Activated CD4-positive, alpha-beta T cell treated with anti-CD3 and anti-CD28 coated beads, Interleukin-2, amount 10 ng/mL, durations not matched to agents 24 days and 14 days (primary cell): ENCODE data around the gene COG4. TPM values are rescaled to one million over a fixed set of nuclear protein-coding genes. Genes with fewer than 3 reads are reported as not detected.

ENCODE experiments used
- DNase-seq: peaks from one replicate; pipeline ENCODE4 v3.0.0; 2022
- H3K27ac Mint-ChIP-seq: one replicate; pipeline ENCODE4 v1.8.0; 2022; ENCODE audit warnings: mild to moderate bottlenecking, mixed read lengths
- H3K27me3 Mint-ChIP-seq: one replicate; pipeline ENCODE4 v1.8.0; 2022; ENCODE audit warnings: mixed read lengths
- H3K36me3 Mint-ChIP-seq: one replicate; pipeline ENCODE4 v1.8.0; 2022; ENCODE audit warnings: low read depth, mild to moderate bottlenecking, mixed read lengths
- H3K4me1 Mint-ChIP-seq: one replicate; pipeline ENCODE4 v1.8.0; 2021; ENCODE audit warnings: mixed read lengths
- H3K4me3 Mint-ChIP-seq: one replicate; pipeline ENCODE4 v1.8.0; 2022; ENCODE audit warnings: mild to moderate bottlenecking, moderate library complexity, mixed read lengths
- H3K9me3 Mint-ChIP-seq: one replicate; pipeline ENCODE4 v1.8.0; 2021; ENCODE audit warnings: mixed read lengths
- intact Hi-C: fragments of 100-400 bp; cut with micrococcal nuclease; formaldehyde crosslinking; loops from one replicate; pipeline ENCODE4 v1.15.1; 2023
- total RNA-seq: library from RNA; stranded (reverse); gene quantifications from 2 replicates; pipeline ENCODE4 v1.2.3, GENCODE V29; 2022

The COG4 gene
- total RNA-seq, 1 donor from 2014 or later = 38.3 TPM

- peak overlapping the region; percentile 68 for H3K27ac Mint-ChIP-seq
- intact Hi-C loops = loop anchor here (10.0 kb wide), 1 partner anchor 266 kb away; the partner anchor contains the start of gene EXOSC6
- peaks cover 41% of the 10 kb centered on the region for H3K36me3 Mint-ChIP-seq
- peak overlapping the region; percentile 55 for H3K4me3 Mint-ChIP-seq
- H3K9me3 Mint-ChIP-seq = no peaks in the 10 kb centered on the region
- no peaks in the 10 kb centered on the region for H3K27me3 Mint-ChIP-seq
- peak; percentile 67 for DNase-seq
- H3K4me1 Mint-ChIP-seq = peaks cover 26% of the 10 kb centered on the region
These were observed 2.6 kb downstream of the COG4 start for GRCh38 chr16:70520612-70521297.

- peaks cover 47% of the 10 kb centered on the region for H3K36me3 Mint-ChIP-seq
- H3K27me3 Mint-ChIP-seq = no peaks in the 10 kb centered on the region
- H3K4me3 Mint-ChIP-seq = no peak overlapping the region
- H3K4me1 Mint-ChIP-seq = peaks cover 6% of the 10 kb centered on the region
- no peak overlapping the region for H3K27ac Mint-ChIP-seq
- DNase-seq = no peak
- H3K9me3 Mint-ChIP-seq = no peaks in the 10 kb centered on the region
- intact Hi-C loops = no loop called here
These were observed 10.9 kb downstream of the COG4 start for GRCh38 chr16:70512456-70512855.

DNA sequence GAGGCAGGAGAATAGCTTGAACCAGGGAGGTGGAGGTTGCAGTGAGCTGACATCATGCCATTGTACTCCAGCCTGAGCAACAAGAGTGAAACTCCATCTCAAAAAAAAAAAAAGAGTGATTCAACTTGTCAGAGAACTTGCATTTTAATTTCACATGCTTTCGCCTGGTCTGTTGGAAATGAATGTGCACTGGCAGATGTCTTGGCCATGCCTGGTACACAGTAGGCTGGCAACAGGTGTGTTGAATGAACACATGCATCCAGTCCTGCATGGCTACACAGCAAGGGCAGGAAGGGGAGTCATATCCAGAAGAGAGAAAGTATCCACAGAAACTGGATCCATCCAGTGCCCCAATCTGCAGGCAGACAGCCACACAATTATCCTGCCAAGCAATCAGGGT, 11.5 kb downstream of the COG4 start:
- Mint-ChIP-seq H3K9me3 (no peaks in the 10 kb centered on the region), H3K36me3 (peaks cover 47% of the 10 kb centered on the region), H3K27ac (no peak overlapping the region), H3K4me3 (no peak overlapping the region), H3K4me1 (peaks cover 6% of the 10 kb centered on the region), H3K27me3 (no peaks in the 10 kb centered on the region)
- intact Hi-C loops = no loop called here
- DNase-seq = no peak

- intact Hi-C loops = no loop called here
- H3K36me3 Mint-ChIP-seq = peaks cover 38% of the 10 kb centered on the region
- H3K27ac Mint-ChIP-seq = no peak overlapping the region
- H3K27me3 Mint-ChIP-seq = no peaks in the 10 kb centered on the region
- no peak for DNase-seq
- H3K4me1 Mint-ChIP-seq = peaks cover 6% of the 10 kb centered on the region
- no peaks in the 10 kb centered on the region for H3K9me3 Mint-ChIP-seq
- H3K4me3 Mint-ChIP-seq = no peak overlapping the region
These were observed 13.1 kb downstream of the COG4 start for GRCh38 chr16:70510216-70510615.

GRCh38 chr16:70508752-70509151, 14.6 kb downstream of the COG4 start:
- Mint-ChIP-seq H3K27ac (no peak overlapping the region), H3K4me3 (no peak overlapping the region), H3K9me3 (no peaks in the 10 kb centered on the region), H3K4me1 (peaks cover 6% of the 10 kb centered on the region), H3K27me3 (no peaks in the 10 kb centered on the region), H3K36me3 (peaks cover 33% of the 10 kb centered on the region)
- DNase-seq = no peak
- intact Hi-C loops = no loop called here

DNA sequence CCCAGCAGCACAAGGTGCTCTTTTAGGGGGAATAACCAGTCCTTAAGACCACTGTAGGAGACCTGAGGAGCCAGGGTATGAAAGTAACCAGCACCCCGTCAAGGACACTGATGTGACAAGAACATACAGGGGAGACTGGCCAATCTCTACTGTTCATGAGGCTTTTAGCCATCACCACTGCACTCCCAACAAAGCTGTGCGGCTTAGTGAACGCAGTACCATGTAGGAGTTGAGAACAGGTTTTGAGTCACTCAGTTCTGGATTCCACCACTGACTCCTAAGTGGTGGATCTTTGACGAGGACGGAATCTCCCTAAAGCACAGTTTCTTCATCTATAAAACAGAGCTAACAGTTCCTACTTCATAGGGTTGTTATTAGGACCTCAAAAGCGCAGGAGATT, 26.8 kb downstream of the COG4 start:
- peak; percentile 56 for DNase-seq
- intact Hi-C loops = loop anchor here (2.0 to 10.0 kb wide), 2 partner anchors 20 to 158 kb away; no protein-coding TSS in a partner anchor
- peaks cover 51% of the 10 kb centered on the region for H3K36me3 Mint-ChIP-seq

DNA sequence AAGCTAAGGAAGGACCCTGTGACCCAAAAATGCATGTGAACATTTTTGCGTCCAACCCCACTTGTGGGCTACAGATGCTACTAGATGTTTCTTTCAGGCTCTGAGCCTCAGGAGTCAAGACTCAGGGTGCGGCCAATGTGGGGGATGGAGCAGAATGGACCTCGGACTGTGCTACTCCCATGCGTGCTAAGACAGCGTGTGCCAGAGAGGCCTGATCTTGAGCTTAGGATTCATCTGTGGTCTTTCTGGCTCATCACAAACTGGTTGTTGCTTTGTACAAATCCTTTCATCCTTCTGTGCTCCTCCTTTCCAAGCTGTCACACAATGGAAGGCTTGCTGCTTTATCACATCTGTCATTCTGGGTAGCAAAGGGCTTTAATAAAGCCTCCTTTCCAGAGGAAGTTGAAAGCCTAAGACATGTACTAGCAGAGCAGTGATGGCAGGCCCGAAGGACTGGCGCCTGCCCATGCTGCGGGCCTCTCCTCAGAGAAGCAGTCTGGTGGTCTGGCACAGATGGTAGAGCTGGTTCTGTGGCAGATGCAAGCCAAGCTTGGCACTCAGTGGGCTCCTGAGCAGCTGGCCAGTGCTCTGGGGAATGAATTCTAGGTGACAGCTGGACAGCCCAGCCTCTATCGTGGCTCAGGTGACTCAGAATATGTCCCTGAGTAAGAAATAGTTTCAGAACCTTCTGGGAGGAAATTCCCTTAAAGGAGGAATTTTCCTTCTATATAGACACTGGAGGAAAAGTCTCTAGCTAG, 27.8 kb downstream of the COG4 start:
- Mint-ChIP-seq H3K9me3 (no peaks in the 10 kb centered on the region), H3K4me3 (no peak overlapping the region), H3K27ac (no peak overlapping the region), H3K27me3 (no peaks in the 10 kb centered on the region), H3K4me1 (peaks cover 14% of the 10 kb centered on the region), H3K36me3 (peaks cover 48% of the 10 kb centered on the region)
- intact Hi-C loops = loop anchor here (2.0 to 10.0 kb wide), 2 partner anchors 19 to 159 kb away; no protein-coding TSS in a partner anchor
- DNase-seq = no peak

More for the DNA sequence above, 26.8 kb downstream of the COG4 start:
- Mint-ChIP-seq H3K4me1 (peaks cover 14% of the 10 kb centered on the region), H3K27me3 (no peaks in the 10 kb centered on the region), H3K9me3 (no peaks in the 10 kb centered on the region), H3K27ac (no peak overlapping the region), H3K4me3 (no peak overlapping the region)

- Mint-ChIP-seq H3K36me3 (peaks cover 53% of the 10 kb centered on the region), H3K27ac (peak overlapping the region; percentile 66)
These were observed 28.6 kb downstream of the COG4 start for GRCh38 chr16:70494777-70495176.

DNA sequence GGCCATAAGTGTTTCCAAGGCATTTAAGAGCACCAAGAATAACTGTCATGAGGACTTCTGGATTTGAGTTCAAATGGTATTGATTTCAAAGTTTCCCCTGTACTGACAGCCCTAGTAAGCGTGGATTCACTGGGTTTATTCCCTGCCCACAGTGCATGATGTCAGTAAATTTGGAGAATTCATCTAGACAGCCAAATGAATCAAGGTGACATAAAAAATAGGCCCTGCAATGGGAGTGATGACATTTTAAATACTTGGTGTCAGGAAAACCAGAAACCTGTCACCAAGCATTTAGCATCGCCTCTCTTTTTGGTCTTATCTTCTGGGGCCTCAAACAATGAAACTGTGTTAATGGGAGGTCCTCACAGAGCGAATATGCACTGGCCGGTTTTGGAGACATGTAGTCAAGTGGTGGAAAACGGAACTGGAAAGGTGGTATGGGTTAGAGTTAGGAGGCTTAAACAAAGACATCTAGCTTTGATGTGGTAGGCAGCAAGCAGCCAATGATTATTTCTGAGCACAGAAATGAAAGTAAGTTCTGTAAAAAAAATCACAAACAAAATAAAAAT, 29.1 kb downstream of the COG4 start:
- intact Hi-C loops = loop anchor here (10.0 kb wide), 1 partner anchor 161 kb away; no protein-coding TSS in a partner anchor
- no peak overlapping the region for H3K4me3 Mint-ChIP-seq
- H3K4me1 Mint-ChIP-seq = peaks cover 14% of the 10 kb centered on the region
- peaks cover 55% of the 10 kb centered on the region for H3K36me3 Mint-ChIP-seq
- H3K9me3 Mint-ChIP-seq = no peaks in the 10 kb centered on the region
- no peaks in the 10 kb centered on the region for H3K27me3 Mint-ChIP-seq
- no peak for DNase-seq
- H3K27ac Mint-ChIP-seq = peak overlapping the region; percentile 66

More at GRCh38 chr16:70494777-70495176, 28.6 kb downstream of the COG4 start:
- no peak for DNase-seq
- Mint-ChIP-seq H3K4me1 (peaks cover 14% of the 10 kb centered on the region), H3K9me3 (no peaks in the 10 kb centered on the region), H3K27me3 (no peaks in the 10 kb centered on the region), H3K4me3 (no peak overlapping the region)
- intact Hi-C loops = loop anchor here (10.0 kb wide), 1 partner anchor 160 kb away; no protein-coding TSS in a partner anchor

GRCh38 chr16:70493802-70494201, 29.6 kb downstream of the COG4 start:
- Mint-ChIP-seq H3K36me3 (peaks cover 55% of the 10 kb centered on the region), H3K9me3 (no peaks in the 10 kb centered on the region), H3K27ac (peak overlapping the region; percentile 19), H3K27me3 (no peaks in the 10 kb centered on the region), H3K4me3 (no peak overlapping the region), H3K4me1 (peaks cover 14% of the 10 kb centered on the region)
- no peak for DNase-seq
- intact Hi-C loops = loop anchor here (10.0 kb wide), 1 partner anchor 161 kb away; no protein-coding TSS in a partner anchor

DNA sequence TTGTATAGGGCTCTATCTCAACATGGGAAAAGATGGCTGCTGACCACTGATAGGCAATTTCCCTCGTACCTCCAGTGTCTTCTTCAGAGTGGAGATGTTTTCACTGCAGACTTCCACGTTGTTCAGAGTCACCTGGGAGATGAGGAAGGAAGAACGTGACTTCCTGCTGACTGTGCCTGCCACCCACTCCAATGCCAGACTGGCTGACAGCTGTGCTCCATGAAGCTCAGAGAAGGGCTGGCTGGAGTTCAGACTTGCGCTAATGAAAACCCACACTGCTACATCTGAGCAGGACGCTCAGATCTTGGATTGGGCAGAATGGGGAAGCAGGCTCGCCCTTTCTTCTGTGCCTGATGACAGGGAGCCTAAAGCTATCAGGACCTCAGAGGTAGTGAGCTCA, 33.1 kb downstream of the COG4 start:
- Mint-ChIP-seq H3K9me3 (no peaks in the 10 kb centered on the region), H3K4me3 (no peak overlapping the region), H3K27ac (no peak overlapping the region), H3K36me3 (peaks cover 40% of the 10 kb centered on the region), H3K4me1 (peaks cover 14% of the 10 kb centered on the region), H3K27me3 (no peaks in the 10 kb centered on the region)
- intact Hi-C loops = loop anchor here (10.0 kb wide), 1 partner anchor 165 kb away; no protein-coding TSS in a partner anchor
- DNase-seq = no peak

- no peak overlapping the region for H3K4me3 Mint-ChIP-seq
- H3K9me3 Mint-ChIP-seq = no peaks in the 10 kb centered on the region
These were observed 38.5 kb downstream of the COG4 start for GRCh38 chr16:70484867-70485266.

GRCh38 chr16:70483426-70483825, 39.9 kb downstream of the COG4 start:
- H3K27ac Mint-ChIP-seq = peak overlapping the region; percentile 41

More at GRCh38 chr16:70484867-70485266, 38.5 kb downstream of the COG4 start:
- Mint-ChIP-seq H3K36me3 (peaks cover 24% of the 10 kb centered on the region), H3K27me3 (no peaks in the 10 kb centered on the region), H3K27ac (no peak overlapping the region), H3K4me1 (no peaks in the 10 kb centered on the region)
- DNase-seq = no peak
- intact Hi-C loops = no loop called here

DNA sequence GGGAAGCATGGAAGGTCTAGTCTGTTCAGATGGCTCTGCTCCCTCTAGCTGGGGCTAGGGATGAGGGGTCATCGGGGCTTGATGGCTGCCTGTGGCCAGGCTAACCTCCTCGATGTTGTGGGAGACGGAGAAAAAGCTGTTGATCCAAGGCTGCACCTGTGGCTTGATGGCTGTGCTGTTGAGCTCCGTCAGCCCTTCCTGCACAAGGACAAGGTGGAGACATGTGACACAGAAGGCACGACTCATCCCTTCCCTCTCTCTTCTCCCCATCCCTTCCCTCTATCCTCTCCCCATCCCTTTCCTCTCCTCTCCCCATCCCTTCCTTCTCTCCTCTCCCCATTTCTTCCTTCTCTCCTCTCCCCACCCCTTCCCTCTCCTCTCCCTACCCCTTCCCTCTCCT, 40.7 kb downstream of the COG4 start:
- intact Hi-C loops = no loop called here
- no peaks in the 10 kb centered on the region for H3K9me3 Mint-ChIP-seq
- H3K27me3 Mint-ChIP-seq = no peaks in the 10 kb centered on the region
- DNase-seq = no peak
- no peak overlapping the region for H3K4me3 Mint-ChIP-seq
- peaks cover 5% of the 10 kb centered on the region for H3K4me1 Mint-ChIP-seq
- no peak overlapping the region for H3K27ac Mint-ChIP-seq
- H3K36me3 Mint-ChIP-seq = peaks cover 25% of the 10 kb centered on the region

More at GRCh38 chr16:70483426-70483825, 39.9 kb downstream of the COG4 start:
- H3K9me3 Mint-ChIP-seq = no peaks in the 10 kb centered on the region
- intact Hi-C loops = no loop called here
- peaks cover 22% of the 10 kb centered on the region for H3K36me3 Mint-ChIP-seq
- no peak overlapping the region for H3K4me3 Mint-ChIP-seq
- no peaks in the 10 kb centered on the region for H3K27me3 Mint-ChIP-seq
- H3K4me1 Mint-ChIP-seq = no peaks in the 10 kb centered on the region
- no peak for DNase-seq
